Stimulated activated CD4-positive, alpha-beta T cell treated with anti-CD3 and anti-CD28 coated beads, Interleukin-1b, Interleukin-23, amount 100 ng/mL, for 1 hour (primary cell): ENCODE measurements around the gene ACTN2.

Experiments used
- DNase-seq, 2 donors: peaks; one replicate each; pipeline ENCODE4 v3.0.0-alpha.2; 2020; ENCODE audit warnings: low read depth in 2 of 2

The ACTN2 gene

GRCh38 chr1:236691348-236691747 lies 5.0 kb downstream of the ACTN2 start:
- DNase-seq = no peak

- no peak for DNase-seq
These were observed 5.8 kb downstream of the ACTN2 start for GRCh38 chr1:236692128-236692527.

GRCh38 chr1:236692742-236693141 lies 6.4 kb downstream of the ACTN2 start:
- no peak for DNase-seq

GRCh38 chr1:236699366-236699765 lies 13.1 kb downstream of the ACTN2 start:
- no peak for DNase-seq

- no peak for DNase-seq
These were observed 14.6 kb downstream of the ACTN2 start for GRCh38 chr1:236700903-236701302.

- DNase-seq = no peak
These were observed 15.5 kb downstream of the ACTN2 start for GRCh38 chr1:236701782-236702181.

GRCh38 chr1:236702791-236703394 lies 16.6 kb downstream of the ACTN2 start:
- DNase-seq = no peak

GRCh38 chr1:236705771-236706170 lies 19.5 kb downstream of the ACTN2 start:
- no peak for DNase-seq

GRCh38 chr1:236706183-236706582 lies 19.9 kb downstream of the ACTN2 start:
- no peak for DNase-seq

GRCh38 chr1:236710328-236710892 lies 24.1 kb downstream of the ACTN2 start:
- DNase-seq = no peak

- no peak for DNase-seq
These were observed 29.9 kb downstream of the ACTN2 start for GRCh38 chr1:236716160-236716559.

GRCh38 chr1:236717811-236718210 lies 31.5 kb downstream of the ACTN2 start:
- DNase-seq = no peak

- no peak for DNase-seq
These were observed 32.0 kb downstream of the ACTN2 start for GRCh38 chr1:236718328-236718727.

GRCh38 chr1:236720206-236720605 lies 33.9 kb downstream of the ACTN2 start:
- no peak for DNase-seq

GRCh38 chr1:236720611-236721010 lies 34.3 kb downstream of the ACTN2 start:
- DNase-seq = no peak

- DNase-seq = no peak
These were observed 37.8 kb downstream of the ACTN2 start for GRCh38 chr1:236724049-236724448.

- no peak for DNase-seq
These were observed 38.2 kb downstream of the ACTN2 start for GRCh38 chr1:236724506-236724905.

- no peak for DNase-seq
These were observed 39.4 kb downstream of the ACTN2 start for GRCh38 chr1:236725668-236726067.

GRCh38 chr1:236727521-236727920 lies 41.2 kb downstream of the ACTN2 start:
- no peak for DNase-seq

GRCh38 chr1:236728752-236729151 lies 42.5 kb downstream of the ACTN2 start:
- DNase-seq = no peak

- no peak for DNase-seq
These were observed 47.4 kb downstream of the ACTN2 start for GRCh38 chr1:236733653-236734052.

- no peak for DNase-seq
These were observed 48.0 kb downstream of the ACTN2 start for GRCh38 chr1:236734141-236734765.

- no peak for DNase-seq
These were observed 50.5 kb downstream of the ACTN2 start for GRCh38 chr1:236736761-236737160.

- DNase-seq = no peak
These were observed 55.5 kb downstream of the ACTN2 start for GRCh38 chr1:236741753-236742152.
